Liver (tissue), 9 donors: Measurements from ENCODE around the gene KRT75. TPM values are rescaled to one million over a fixed set of nuclear protein-coding genes. Genes with fewer than 3 reads are reported as not detected.

Experiments used
- DNase-seq: peaks from one replicate; pipeline ENCODE4 v3.0.0-alpha.2; 2017; ENCODE audit warnings: low spot score
- H3K27ac ChIP-seq, 2 donors: one replicate each; pipeline ENCODE4 v1.7.0; 2013; ENCODE audit warnings: inconsistent platforms in 2 of 2, low read length in 2 of 2, control low read depth in 1 of 2, low read depth in 1 of 2, mild to moderate bottlenecking in 1 of 2
- H3K27me3 ChIP-seq, 4 donors: one replicate each; pipeline versions ENCODE4 v1.6.1 to v1.7.0; 2013; ENCODE audit warnings: low read length in 3 of 4, inconsistent platforms in 1 of 4, mild to moderate bottlenecking in 1 of 4, moderate library complexity in 1 of 4; ENCODE audit not compliant: control insufficient read depth in 4 of 4, insufficient read depth in 4 of 4
- H3K36me3 ChIP-seq, 4 donors: one replicate each; pipeline versions ENCODE4 v1.6.1 to v1.7.0; 2013; ENCODE audit warnings: low read length in 3 of 4, mild to moderate bottlenecking in 3 of 4, low read depth in 1 of 4, moderate library complexity in 1 of 4; ENCODE audit not compliant: control insufficient read depth in 4 of 4, insufficient read depth in 3 of 4
- H3K4me1 ChIP-seq, 4 donors: one replicate each; pipeline versions ENCODE4 v1.6.1 to v1.7.0; 2013; ENCODE audit warnings: low read length in 3 of 4, mild to moderate bottlenecking in 3 of 4, moderate library complexity in 1 of 4; ENCODE audit not compliant: control insufficient read depth in 4 of 4, insufficient read depth in 4 of 4
- H3K4me3 ChIP-seq, 3 donors: one replicate each; pipeline versions ENCODE4 v1.6.1 to v1.7.0; 2013; ENCODE audit warnings: low read length in 3 of 3, control low read depth in 1 of 3, low read depth in 1 of 3, mild to moderate bottlenecking in 1 of 3
- H3K9ac ChIP-seq, 2 donors: one replicate each; pipeline ENCODE4 v1.7.0; 2013; ENCODE audit warnings: low read length in 2 of 2, mild to moderate bottlenecking in 2 of 2, moderate library complexity in 2 of 2, control low read depth in 1 of 2, low read depth in 1 of 2
- H3K9me3 ChIP-seq, 4 donors: one replicate each; pipeline versions ENCODE4 v1.6.1 to v1.7.0; 2013; ENCODE audit warnings: low read length in 3 of 4; ENCODE audit not compliant: control insufficient read depth in 4 of 4
- ATF3 ChIP-seq: IDR thresholded peaks from 2 replicates; pipeline ENCODE4 v1.6.1; 2016; ENCODE audit warnings: antibody characterized with exemption
- CTCF ChIP-seq: fragments of 150-350 bp; IDR thresholded peaks from 2 replicates; pipeline ENCODE4 v1.5.1; 2017; ENCODE audit warnings: improper control_type of control experiment, low read depth, low read length; ENCODE audit not compliant: missing input control
- EGR1 ChIP-seq, 2 donors: IDR thresholded peaks; 2 replicates each; pipeline ENCODE4 v1.6.1; 2016 to 2018; ENCODE audit warnings: antibody characterized with exemption in 2 of 2, low read depth in 2 of 2
- FOXA1 ChIP-seq: IDR thresholded peaks from 2 replicates; pipeline ENCODE4 v1.6.1; 2016; ENCODE audit warnings: antibody characterized with exemption
- FOXA2 ChIP-seq: IDR thresholded peaks from 2 replicates; pipeline ENCODE4 v1.6.1; 2016; ENCODE audit warnings: antibody characterized with exemption
- GABPA ChIP-seq, 2 donors: IDR thresholded peaks in 1 of 2; conservative IDR thresholded peaks in 1 of 2; 2 replicates each; pipeline ENCODE4 v1.6.1; 2016; ENCODE audit warnings: antibody characterized with exemption in 2 of 2, mild to moderate bottlenecking in 1 of 2, moderate library complexity in 1 of 2
- HNF4A ChIP-seq, 2 donors: conservative IDR thresholded peaks; 2 replicates each; pipeline ENCODE4 v1.6.1; 2016; ENCODE audit warnings: antibody characterized with exemption in 2 of 2, mild to moderate bottlenecking in 2 of 2
- HNF4G ChIP-seq: IDR thresholded peaks from 2 replicates; pipeline ENCODE4 v1.6.1; 2016; ENCODE audit warnings: antibody characterized with exemption
- JUND ChIP-seq, 2 donors: IDR thresholded peaks; 2 replicates each; pipeline ENCODE4 v1.6.1; 2016; ENCODE audit warnings: antibody characterized with exemption in 2 of 2
- MAX ChIP-seq: IDR thresholded peaks from 2 replicates; pipeline ENCODE4 v1.6.1; 2016; ENCODE audit warnings: antibody characterized with exemption
- RAD21 ChIP-seq, 2 donors: IDR thresholded peaks; 2 replicates each; pipeline ENCODE4 v1.6.1; 2016; ENCODE audit warnings: antibody characterized with exemption in 2 of 2, mild to moderate bottlenecking in 2 of 2
- REST ChIP-seq: IDR thresholded peaks from 2 replicates; pipeline ENCODE4 v1.6.1; 2016; ENCODE audit warnings: antibody characterized with exemption, mild to moderate bottlenecking
- RXRA ChIP-seq, 2 donors: IDR thresholded peaks; 2 replicates each; pipeline ENCODE4 v1.6.1; 2017 to 2018; ENCODE audit warnings: antibody characterized with exemption in 2 of 2, mild to moderate bottlenecking in 1 of 2
- SP1 ChIP-seq: IDR thresholded peaks from 2 replicates; pipeline ENCODE4 v1.6.1; 2018; ENCODE audit warnings: antibody characterized with exemption, mild to moderate bottlenecking
- TAF1 ChIP-seq: conservative IDR thresholded peaks from 2 replicates; pipeline ENCODE4 v1.6.1; 2016; ENCODE audit warnings: antibody characterized with exemption, mild to moderate bottlenecking
- YY1 ChIP-seq: IDR thresholded peaks from 2 replicates; pipeline ENCODE4 v1.6.1; 2016; ENCODE audit warnings: antibody characterized with exemption, mild to moderate bottlenecking
- ZBTB33 ChIP-seq: IDR thresholded peaks from 2 replicates; pipeline ENCODE4 v1.6.1; 2016; ENCODE audit warnings: antibody characterized with exemption
- WGBS: extraction: QIAGEN DNeasy Blood & Tissue Kit; methylation state at CpG from one replicate; pipeline ENCODE4 v1.1.7; 2013; 5-methylcytosine and 5-hydroxymethylcytosine counted together
- polyA plus RNA-seq, 2 donors: library from polyadenylated mRNA; stranded (reverse) in 1 of 2; unstranded in 1 of 2; fragments of 200-250 nt in 1 of 2; fragments of >200 nt in 1 of 2; fragmentation: Nextera tagmentation in 1 of 2; extraction: Ambion mirVana in 1 of 2; gene quantifications; one replicate each; pipeline versions ENCODE4 v1.2.1 to v1.2.3, GENCODE V29; 2013 to 2015
- total RNA-seq, 2 donors: library from RNA; depleted of rRNA; stranded (reverse); fragments of >200 nt; gene quantifications; one replicate each; pipeline ENCODE4 v1.2.3, GENCODE V29; 2014
- donor health status: healthy.
- donor health status: healthy.
- donor health status: healthy.
- donor health status: healthy.
- donor health status: healthy.

The KRT75 gene
- total and polyA plus RNA-seq, 4 donors = not detected

GRCh38 chr12:52383331-52383730, 50.8 kb downstream of the KRT75 start:
- DNase-seq = no peak
- no peaks in the 10 kb centered on the region for H3K4me1 ChIP-seq
- H3K4me3 ChIP-seq = no peak overlapping the region
- H3K9me3 ChIP-seq = no peaks in the 10 kb centered on the region
- H3K27ac ChIP-seq = no peak overlapping the region
- H3K27me3 ChIP-seq = peaks cover 0 to 2% (median 0%) of the 10 kb centered on the region in 4 donors
- TF ChIP-seq GABPA (IDR thresholded peaks at IDR 0.05 in 1 of 2, conservative IDR thresholded peaks at IDR 0.05 in 1 of 2) (no peak), CTCF (no peak), EGR1 (IDR thresholded peaks at IDR 0.05; ENCODE audit: low read depth in 2 of 2) (no peak), FOXA1 (no peak), YY1 (no peak), HNF4A (conservative IDR thresholded peaks at IDR 0.05) (no peak), SP1 (no peak), ZBTB33 (no peak), REST (no peak), MAX (no peak), JUND (IDR thresholded peaks at IDR 0.05) (no peak), HNF4G (no peak), RAD21 (IDR thresholded peaks at IDR 0.05) (no peak), TAF1 (no peak)
- WGBS = 94% methylated on average over 3 of the region's 3 CpGs
- H3K9ac ChIP-seq = no peak overlapping the region
- no peaks in the 10 kb centered on the region for H3K36me3 ChIP-seq

- Histone ChIP-seq H3K4me1 (no peaks in the 10 kb centered on the region), H3K4me3 (no peak overlapping the region), H3K9me3 (no peaks in the 10 kb centered on the region), H3K9ac (no peak overlapping the region), H3K27ac (no peak overlapping the region), H3K36me3 (no peaks in the 10 kb centered on the region), H3K27me3 (no peaks in the 10 kb centered on the region)
- TF ChIP-seq SP1 (no peak), RXRA (IDR thresholded peaks at IDR 0.05) (no peak), MAX (no peak), ZBTB33 (no peak), FOXA1 (no peak), ATF3 (no peak), GABPA (IDR thresholded peaks at IDR 0.05 in 1 of 2, conservative IDR thresholded peaks at IDR 0.05 in 1 of 2) (no peak), REST (no peak), FOXA2 (no peak), TAF1 (no peak), RAD21 (IDR thresholded peaks at IDR 0.05) (no peak), EGR1 (IDR thresholded peaks at IDR 0.05; ENCODE audit: low read depth in 2 of 2) (no peak)
- WGBS = 84% methylated on average over 2 of the region's 2 CpGs
- DNase-seq = no peak
Observed at GRCh38 chr12:52382854-52383253, 51.3 kb downstream of the KRT75 start.
